CD4-positive, alpha-beta T cell treated with Interferon gamma for 1 hour (primary cell): Measurements from ENCODE around the gene LRMDA.
"Not testable (repeated sequence)": the region's sequence is repeated elsewhere in the genome, so short reads cannot be mapped to it uniquely, and the experiment has no call there.

Experiments
- DNase-seq: peaks from one replicate; pipeline ENCODE4 v3.0.0-alpha.2; 2020

Gene LRMDA

GRCh38 chr10:75723319-75723980, 292.0 kb downstream of the LRMDA start:
- DNase-seq: no peak

DNA sequence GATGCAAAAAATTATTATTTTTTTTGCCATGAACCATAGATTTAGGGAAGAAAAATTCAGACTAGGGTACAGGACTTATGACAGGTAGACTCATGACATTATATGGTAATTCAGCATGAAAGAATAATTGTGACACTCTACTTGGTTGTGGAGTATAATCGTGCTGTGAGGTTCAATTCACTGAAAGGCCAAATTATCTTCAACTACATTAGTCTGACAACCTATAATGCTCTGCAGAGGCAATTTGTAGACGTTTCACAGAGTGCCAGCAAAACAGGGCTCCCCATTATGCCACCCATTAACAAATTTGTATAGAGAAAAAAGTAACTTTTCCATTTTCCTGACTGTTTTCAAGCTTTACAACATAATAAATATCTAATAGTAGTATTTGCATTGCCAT, 292.6 kb downstream of the LRMDA start:
- DNase-seq: no peak

- no peak for DNase-seq
These were observed 295.4 kb downstream of the LRMDA start for GRCh38 chr10:75726522-75727483.

DNA sequence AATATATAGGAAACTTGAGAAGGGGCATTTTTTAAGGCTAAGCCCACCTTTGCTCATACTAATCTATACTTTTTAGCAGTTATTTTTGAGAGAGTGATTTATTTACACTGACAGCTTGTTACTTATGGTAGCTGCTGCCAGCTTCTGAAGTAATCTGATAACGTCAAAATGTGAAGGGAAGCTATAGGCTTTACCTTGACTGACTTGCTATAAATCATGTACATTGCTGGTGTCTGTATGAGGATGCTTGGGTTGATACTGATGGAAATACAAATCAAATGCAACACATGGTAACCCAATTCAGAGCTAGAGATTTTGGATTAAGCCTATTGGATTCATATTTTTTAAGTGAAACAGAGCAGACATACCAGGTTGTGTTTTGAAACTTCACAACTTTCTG, 299.4 kb downstream of the LRMDA start:
- no peak for DNase-seq

GRCh38 chr10:75733135-75733890, 301.9 kb downstream of the LRMDA start:
- no peak for DNase-seq

DNA sequence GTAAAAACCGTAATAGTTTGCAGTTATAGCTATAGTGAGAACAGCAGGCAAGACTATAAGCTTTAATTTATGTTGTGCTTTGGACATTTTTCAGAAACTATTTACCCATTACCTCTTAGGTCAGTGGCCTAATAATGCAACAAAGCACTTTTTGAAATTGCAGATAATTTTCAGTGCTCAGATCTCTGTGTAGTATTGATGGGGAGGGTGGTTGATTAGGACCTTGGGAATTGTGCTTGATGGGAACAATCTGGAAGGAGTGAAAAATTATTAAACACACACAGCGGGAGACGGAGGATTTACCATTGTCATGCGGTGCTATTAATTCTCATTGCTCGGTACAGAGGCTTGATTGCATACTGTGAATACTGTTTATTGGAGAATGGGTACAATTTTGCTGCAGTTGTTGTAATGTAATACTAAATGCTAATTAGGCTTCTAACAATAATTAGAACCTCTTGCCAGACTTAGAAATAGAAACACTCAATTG, 304.8 kb downstream of the LRMDA start:
- DNase-seq: no peak

DNA sequence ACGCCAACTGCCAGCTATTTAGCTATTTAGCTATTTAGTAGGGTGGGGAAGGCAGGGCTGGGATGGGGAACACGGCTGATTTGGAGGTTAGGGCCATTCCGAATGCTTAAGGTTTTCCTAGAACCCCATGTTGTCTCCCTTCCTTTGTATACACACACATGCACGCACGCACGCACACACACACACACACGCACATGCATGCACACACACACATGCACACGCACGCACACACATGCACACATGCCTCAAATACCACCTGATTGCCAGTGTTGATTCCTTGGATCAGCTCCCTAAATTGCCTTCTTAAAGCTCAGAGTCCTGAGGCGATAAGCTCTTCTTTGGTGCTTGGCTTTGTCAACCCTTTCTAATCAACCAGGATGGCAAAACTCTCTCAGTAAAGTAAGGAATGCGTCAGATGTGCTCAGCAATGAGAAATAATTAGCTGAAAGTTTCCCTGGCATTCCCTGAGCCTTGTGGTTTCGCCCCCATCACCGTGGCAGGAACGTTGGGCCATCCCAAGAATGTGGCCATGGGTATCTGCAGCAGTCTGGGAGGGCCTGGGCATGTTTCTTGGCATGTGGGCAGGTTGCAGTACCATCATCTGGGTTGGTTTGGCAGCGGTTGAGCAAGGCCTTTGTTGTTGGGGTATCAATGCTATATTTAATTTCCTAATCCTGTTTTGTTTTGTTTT, 305.6 kb downstream of the LRMDA start:
- DNase-seq: no peak

- no peak for DNase-seq
These were observed 306.1 kb downstream of the LRMDA start for GRCh38 chr10:75737580-75737949.

DNA sequence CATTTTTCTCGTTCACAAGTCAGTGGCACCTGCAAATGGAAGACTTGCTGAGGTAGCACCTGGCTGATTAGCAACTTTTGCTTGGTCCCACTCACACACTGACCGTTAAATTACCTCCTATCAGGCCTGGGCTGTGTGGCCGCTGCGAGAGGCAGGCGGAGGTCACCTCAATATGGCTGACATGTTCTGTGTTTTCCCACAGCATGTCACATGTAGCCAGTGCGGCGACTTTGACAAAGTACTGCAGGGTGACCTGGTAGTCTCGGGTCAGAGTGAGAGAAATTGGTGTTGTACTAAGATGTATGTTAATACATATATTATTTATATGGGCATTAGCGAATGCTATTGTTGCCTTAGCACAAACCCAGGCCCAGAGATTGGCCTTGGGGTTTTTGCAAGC, 307.5 kb downstream of the LRMDA start:
- DNase-seq: no peak

- DNase-seq: no peak
These were observed 308.2 kb downstream of the LRMDA start for GRCh38 chr10:75739414-75740143.

GRCh38 chr10:75740541-75740940, 309.1 kb downstream of the LRMDA start:
- DNase-seq: no peak

GRCh38 chr10:75742355-75742754, 310.9 kb downstream of the LRMDA start:
- no peak for DNase-seq

GRCh38 chr10:75743291-75743778, 311.9 kb downstream of the LRMDA start:
- DNase-seq: no peak

GRCh38 chr10:75744261-75744660, 312.8 kb downstream of the LRMDA start:
- no peak for DNase-seq

DNA sequence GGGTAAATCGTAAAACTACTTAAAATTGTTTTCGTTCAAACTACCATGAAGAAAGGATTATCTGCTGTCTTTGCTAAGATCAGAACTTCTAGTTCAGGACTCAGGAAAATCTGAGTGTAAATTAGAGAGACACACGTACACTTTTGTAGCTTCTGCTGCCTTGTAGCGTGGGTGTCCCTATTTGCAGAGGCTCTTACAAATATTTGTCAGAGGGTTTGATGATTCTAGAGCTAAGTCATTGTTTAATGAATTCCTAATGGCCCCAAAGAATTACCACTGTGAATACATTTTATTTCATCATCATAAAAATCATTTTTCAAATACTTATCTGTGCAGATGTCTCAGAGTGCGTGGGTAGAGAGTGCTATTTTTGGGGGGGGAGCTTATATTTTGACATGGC, 314.9 kb downstream of the LRMDA start:
- no peak for DNase-seq

DNA sequence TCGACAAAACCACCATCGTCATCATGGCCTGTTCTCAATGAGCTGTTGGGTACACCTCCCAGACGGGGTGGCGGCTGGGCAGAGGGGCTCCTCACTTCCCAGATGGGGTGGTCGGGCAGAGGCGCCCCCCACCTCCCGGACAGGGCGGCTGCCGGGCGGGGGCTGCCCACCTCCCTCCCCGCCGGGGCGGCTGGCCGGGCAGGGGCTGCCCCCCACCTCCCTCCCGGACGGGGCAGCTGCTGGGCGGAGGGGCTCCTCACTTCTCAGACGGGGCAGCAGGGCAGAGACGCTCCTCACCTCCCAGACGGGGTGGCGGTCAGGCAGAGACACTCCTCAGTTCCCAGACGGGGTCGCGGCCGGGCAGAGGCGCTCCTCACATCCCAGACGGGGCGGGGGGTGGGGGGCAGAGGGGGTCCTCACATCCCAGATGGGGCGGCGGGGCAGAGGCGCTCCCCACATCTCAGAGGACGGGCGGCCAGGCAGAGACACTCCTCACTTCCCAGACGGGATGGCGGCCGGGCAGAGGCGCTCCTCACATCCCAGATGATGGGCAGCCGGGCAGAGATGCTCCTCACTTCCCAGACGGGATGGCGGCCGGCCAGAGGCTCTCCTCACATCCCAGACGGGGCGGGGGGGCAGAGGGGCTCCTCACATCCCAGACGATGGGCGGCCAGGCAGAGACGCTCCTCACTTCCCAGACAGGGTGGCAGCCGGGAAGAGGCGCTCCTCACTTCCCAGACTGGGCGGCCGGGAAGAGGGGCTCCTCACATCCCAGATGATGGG, 318.9 kb downstream of the LRMDA start:
- DNase-seq: not testable (repeated sequence)

- no peak for DNase-seq
These were observed 319.8 kb downstream of the LRMDA start for GRCh38 chr10:75751232-75751631.

DNA sequence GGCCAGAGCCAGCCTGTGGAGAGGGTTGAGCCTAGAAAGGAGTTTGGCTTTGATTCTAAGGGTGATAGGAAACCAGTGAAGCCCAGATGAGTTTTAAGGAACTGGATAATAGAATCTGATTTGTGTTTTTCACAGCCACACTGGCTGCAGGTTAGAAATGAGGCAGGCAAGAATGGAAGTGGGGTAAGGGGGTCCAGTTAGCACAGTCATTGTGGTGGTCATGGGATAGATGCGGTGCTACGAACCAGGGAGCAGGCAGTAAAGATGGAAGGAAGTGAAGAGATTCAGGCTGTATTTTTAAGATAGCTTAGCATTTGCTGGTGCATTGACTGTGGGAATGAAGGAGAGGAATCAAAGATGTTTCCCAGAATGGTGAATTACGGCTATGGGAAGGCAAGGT, 322.2 kb downstream of the LRMDA start:
- no peak for DNase-seq

DNA sequence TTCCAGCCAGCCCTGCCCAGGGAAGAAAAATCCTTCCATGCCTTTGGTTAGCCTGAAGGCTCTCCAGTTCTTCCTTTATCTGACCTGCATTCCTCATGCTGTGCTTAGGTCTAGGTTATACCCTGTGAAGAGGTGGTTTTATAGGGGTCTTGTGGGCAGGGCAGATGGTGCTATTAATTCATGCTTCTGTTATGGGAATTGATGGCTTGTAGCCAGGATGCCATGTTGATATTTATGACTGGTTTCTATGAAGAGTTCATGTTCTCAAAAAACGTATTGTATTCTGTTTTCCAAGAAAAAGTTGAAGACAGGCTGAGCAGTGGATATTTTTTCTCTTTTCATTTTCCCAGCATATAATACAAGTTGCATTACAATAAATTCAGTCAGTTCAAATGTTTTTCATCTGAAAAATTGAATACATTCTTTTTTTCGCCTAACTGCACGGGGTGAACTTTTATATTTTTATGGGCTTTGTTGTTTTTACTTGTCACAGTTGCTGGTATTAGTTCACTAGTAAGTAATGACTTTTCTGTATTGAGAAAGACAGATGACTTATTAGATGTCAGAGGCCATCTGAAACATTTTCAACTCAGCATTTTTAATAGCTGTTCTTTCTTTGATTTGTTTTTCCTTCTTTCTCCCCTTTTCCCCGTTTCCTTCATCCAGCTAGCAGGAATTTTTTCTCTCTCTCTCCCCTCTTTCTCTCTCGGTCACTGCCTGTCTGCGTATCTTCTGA, 322.8 kb downstream of the LRMDA start:
- DNase-seq: no peak

DNA sequence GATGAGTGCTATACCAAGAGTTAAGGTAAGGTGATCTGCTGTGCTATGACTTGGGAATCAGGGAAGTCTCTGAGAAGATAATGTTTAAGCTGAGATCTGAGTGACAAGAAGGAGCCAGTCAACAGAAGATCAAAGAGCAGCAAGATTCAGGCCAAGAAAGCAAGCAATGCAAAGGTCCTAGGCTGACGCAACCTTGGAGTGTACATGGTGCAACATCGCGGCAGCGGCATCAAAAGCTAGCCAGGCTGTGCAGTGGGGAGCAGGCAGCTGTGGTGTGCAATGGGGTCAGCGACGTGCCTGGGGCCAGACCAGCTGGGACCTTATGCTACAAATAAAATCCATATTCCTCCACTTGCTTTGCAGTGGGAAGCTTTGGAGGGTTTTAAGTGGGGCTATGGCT, 324.1 kb downstream of the LRMDA start:
- no peak for DNase-seq
